ENCODE measurements around the gene CD320. TPM values are rescaled to one million over a fixed set of nuclear protein-coding genes. Genes with fewer than 3 reads are reported as not detected.

Gene CD320
- total RNA-seq, 6 donors from 2014 or later = 10.5 to 54.0 (median 27.3) TPM

GRCh38 chr19:8331263-8331845 lies 23.2 kb upstream of the CD320 start:
- ATAC-seq (ENCODE audit: low FRiP score in 2 of 2) (no peak), DNase-seq (no peak)
- Histone ChIP-seq H3K36me3 (peaks cover 0 to 60% (median 20%) of the 10 kb centered on the region in 4 donors), H3K4me3 (no peak overlapping the region), H3K9me3 (no peaks in the 10 kb centered on the region), H3K4me1 (peaks cover 21 to 36% (median 28%) of the 10 kb centered on the region in 4 donors), H3K27ac (peak overlapping the region in 1 of 4 donors; percentile 4), H3K27me3 (peaks cover 0 to 27% (median 11%) of the 10 kb centered on the region in 4 donors)
- TF ChIP-seq EP300 (IDR thresholded peaks at IDR 0.05) (no peak), CTCF (IDR thresholded peaks at IDR 0.05) (no peak), POLR2AphosphoS5 (IDR thresholded peaks at IDR 0.05) (no peak), POLR2A (IDR thresholded peaks at IDR 0.05) (no peak)
- 80 to 84% methylated on average over 8 of the region's 8 CpGs for WGBS, 2 donors

- no peak for DNase-seq
- Histone ChIP-seq H3K9me3 (no peaks in the 10 kb centered on the region), H3K27me3 (peaks cover 0 to 20% (median 8%) of the 10 kb centered on the region in 4 donors), H3K4me3 (no peak overlapping the region), H3K36me3 (peaks cover 0 to 63% (median 20%) of the 10 kb centered on the region in 4 donors), H3K4me1 (peaks cover 18 to 23% (median 22%) of the 10 kb centered on the region in 4 donors), H3K27ac (no peak overlapping the region)
- 64 to 95% methylated on average over 3 of the region's 3 CpGs for WGBS, 2 donors
- no peak for TF ChIP-seq EP300 (IDR thresholded peaks at IDR 0.05)
- no peak for TF ChIP-seq CTCF (IDR thresholded peaks at IDR 0.05)
- ATAC-seq (ENCODE audit: low FRiP score in 2 of 2) = no peak
Measured at GRCh38 chr19:8329996-8330395, 21.8 kb upstream of the CD320 start.

GRCh38 chr19:8325454-8325853 lies 17.3 kb upstream of the CD320 start:
- H3K36me3 ChIP-seq = peaks cover 0 to 57% (median 23%) of the 10 kb centered on the region in 4 donors
- 91 to 92% methylated on average over 3 of the region's 3 CpGs for WGBS, 2 donors
- no peaks in the 10 kb centered on the region for H3K27me3 ChIP-seq
- no peak overlapping the region for H3K27ac ChIP-seq
- no peak overlapping the region for H3K4me3 ChIP-seq
- TF ChIP-seq POLR2AphosphoS5 (IDR thresholded peaks at IDR 0.05) (no peak), CTCF (IDR thresholded peaks at IDR 0.05) (no peak), POLR2A (IDR thresholded peaks at IDR 0.05) (no peak), EP300 (IDR thresholded peaks at IDR 0.05) (no peak)
- no peaks in the 10 kb centered on the region for H3K9me3 ChIP-seq
- H3K4me1 ChIP-seq = peaks cover 18 to 31% (median 22%) of the 10 kb centered on the region in 4 donors
- DNase-seq = no peak
- ATAC-seq (ENCODE audit: low FRiP score in 2 of 2) = no peak

GRCh38 chr19:8324186-8325050 lies 16.3 kb upstream of the CD320 start:
- TF ChIP-seq POLR2A (IDR thresholded peaks at IDR 0.05) (peak in 1 of 4 donors; percentile 17), POLR2AphosphoS5 (IDR thresholded peaks at IDR 0.05) (no peak)
- no peak for ATAC-seq (ENCODE audit: low FRiP score in 2 of 2)
- Histone ChIP-seq H3K36me3 (peaks cover 0 to 47% (median 19%) of the 10 kb centered on the region in 4 donors), H3K4me1 (peaks cover 26 to 42% (median 32%) of the 10 kb centered on the region in 4 donors), H3K27me3 (no peaks in the 10 kb centered on the region), H3K27ac (peak overlapping the region in 1 of 4 donors; percentile 20), H3K4me3 (no peak overlapping the region), H3K9me3 (no peaks in the 10 kb centered on the region)
- 76 to 83% methylated on average over 1 to 3 of the region's 17 CpGs for WGBS, 2 donors
- no peak for DNase-seq

GRCh38 chr19:8323781-8324185 lies 15.6 kb upstream of the CD320 start:
- H3K4me1 ChIP-seq = peaks cover 26 to 42% (median 32%) of the 10 kb centered on the region in 4 donors
- TF ChIP-seq POLR2AphosphoS5 (IDR thresholded peaks at IDR 0.05) (no peak), CTCF (IDR thresholded peaks at IDR 0.05) (no peak), EP300 (IDR thresholded peaks at IDR 0.05) (no peak), POLR2A (IDR thresholded peaks at IDR 0.05) (no peak)
- DNase-seq (no peak), ATAC-seq (ENCODE audit: low FRiP score in 2 of 2) (no peak)
- peaks cover 0 to 46% (median 19%) of the 10 kb centered on the region in 4 donors for H3K36me3 ChIP-seq
- no peaks in the 10 kb centered on the region for H3K9me3 ChIP-seq
- peak overlapping the region in 1 of 4 donors; percentile 13 for H3K27ac ChIP-seq
- no peaks in the 10 kb centered on the region for H3K27me3 ChIP-seq
- WGBS, 2 donors = 100% methylated on average over 1 of the region's 1 CpG; no CpG with 5 or more reads in 1 of the 2 donors
- no peak overlapping the region for H3K4me3 ChIP-seq
